Activated CD8-positive, alpha-beta memory T cell treated with anti-CD3 and anti-CD28 coated beads, Interleukin-2, amount 50 U/mL, for 48 hours (primary cell): ENCODE results near the gene OOSP4B.
"Not testable (repeated sequence)": the region's sequence is repeated elsewhere in the genome, so short reads cannot be mapped to it uniquely, and the experiment has no call there.

Experiments used
- DNase-seq: peaks from one replicate; pipeline ENCODE4 v3.0.0-alpha.2; 2020

Gene OOSP4B

DNA sequence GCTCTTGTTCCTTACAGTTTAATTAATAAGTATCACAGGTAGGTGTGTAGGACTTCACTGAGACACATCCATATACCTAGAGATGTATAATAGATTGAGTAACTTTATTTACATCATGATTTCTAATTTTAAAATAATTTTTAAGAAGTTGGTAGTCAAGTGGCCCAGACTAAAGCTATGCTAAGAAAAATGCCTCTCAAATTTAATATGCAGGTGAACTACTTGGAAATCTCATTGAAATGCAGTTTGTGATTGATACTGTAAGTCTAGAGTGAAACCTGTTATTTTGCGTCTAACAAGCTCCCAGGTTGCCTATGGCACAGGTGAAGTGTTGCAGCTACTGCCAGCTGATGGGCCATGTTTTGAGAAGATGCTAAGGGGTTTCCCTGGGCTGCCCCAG is at the start of gene OOSP4B:
Gene OOSP4B (plus strand): TSS at position 301 of the 400 bp plus-strand sequence.
- no peak for DNase-seq

DNA sequence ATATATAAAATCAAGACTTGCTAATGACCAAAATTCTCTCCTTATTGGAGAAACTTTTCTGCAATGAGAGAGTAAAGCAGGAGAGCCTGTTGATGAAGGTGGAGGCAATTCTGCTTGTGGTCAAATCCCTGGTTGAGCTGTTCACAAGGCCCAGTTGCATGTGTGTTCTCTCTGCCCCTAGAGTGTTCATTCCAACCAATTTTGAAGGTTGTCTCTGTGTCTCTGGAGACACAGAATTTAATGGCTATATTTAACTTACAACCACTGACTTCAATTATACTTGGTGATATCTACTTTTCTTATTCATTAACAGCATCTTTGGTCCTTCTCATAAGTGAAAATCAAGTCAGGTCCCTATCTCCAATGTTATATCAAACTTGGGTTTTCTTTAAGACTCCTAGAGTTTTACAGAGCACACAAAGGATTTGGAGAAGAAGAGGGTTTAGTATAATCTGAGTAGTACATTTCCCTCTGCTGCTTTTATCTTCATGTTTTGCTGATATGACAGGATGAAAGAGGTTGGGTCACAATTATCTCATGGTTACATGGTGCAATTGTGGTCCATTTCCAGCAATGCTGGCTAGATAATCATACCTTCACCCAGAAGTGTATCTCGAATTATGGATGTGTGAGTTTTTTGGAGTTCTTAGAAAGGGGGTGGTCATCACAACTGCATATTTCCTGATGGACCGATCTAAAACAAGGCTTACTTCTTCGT is 49.1 kb upstream of the OOSP4B start:
- DNase-seq: no peak

DNA sequence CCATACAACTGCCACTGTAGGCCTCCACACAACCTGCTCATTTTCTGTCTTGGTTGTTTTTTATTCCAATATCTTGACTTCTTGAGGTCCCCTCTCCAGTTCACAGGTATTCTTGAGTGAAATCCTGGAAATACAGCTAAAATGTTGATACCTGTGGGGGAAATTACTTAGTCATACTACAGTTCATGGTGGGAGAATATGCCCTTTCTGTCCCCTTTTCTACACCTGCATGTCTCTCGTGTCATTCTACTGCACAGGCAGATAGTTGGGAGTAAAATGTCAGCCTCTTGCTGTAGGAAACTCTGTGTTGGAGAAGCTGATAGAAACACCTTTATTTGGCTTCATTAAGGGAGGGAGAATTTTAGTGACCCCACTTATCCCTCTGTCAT is 48.6 kb upstream of the OOSP4B start:
- DNase-seq: no peak

DNA sequence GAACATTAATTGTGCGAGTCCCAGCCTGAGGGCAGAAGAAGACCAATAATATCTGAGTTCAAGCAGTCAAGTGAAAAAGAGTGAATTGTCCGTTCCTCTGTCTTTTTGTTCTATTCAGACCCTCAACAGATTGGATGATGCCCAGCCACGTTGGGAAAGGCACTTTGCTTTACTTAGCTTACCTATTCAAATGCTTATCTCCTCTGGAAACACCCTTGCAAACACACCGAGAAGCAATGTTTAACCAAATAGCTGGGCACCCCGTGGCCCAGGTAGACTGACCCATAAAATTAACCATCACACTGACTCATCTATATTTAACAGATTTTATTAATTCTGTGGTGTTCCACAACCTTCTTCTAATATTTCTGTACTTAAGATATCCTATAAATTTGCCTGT is 43.9 kb upstream of the OOSP4B start:
- no peak for DNase-seq

DNA sequence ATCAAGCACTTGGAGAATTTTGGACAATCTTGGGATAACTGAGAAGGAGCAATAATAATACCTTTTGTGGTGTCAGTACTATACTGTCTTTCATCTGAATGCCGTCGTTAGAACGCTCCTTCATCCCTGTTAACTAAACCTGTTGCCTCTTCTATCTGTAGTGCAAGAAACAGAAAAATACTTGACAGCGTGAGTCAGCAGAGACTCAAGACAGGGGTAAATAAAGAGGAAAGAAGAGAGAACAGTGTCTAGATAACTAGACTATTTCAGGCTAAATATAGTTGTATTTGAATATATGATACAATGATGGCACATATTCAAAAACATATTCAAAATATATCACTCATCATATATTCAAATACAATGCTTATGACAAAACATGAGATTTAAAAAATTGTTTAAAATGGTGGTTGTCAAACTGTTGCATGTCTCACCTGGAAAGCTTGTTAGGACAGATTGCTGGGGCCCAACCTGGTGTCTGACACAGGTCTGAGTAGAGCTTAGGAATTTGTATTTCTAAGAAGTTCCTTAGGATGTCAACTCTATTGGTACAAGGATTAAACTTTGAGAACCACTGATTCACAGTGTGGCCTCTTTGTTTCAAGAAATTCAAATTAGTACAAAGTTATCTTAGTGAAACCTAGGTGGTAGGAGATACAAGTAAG is 35.7 kb upstream of the OOSP4B start:
- DNase-seq: no peak

DNA sequence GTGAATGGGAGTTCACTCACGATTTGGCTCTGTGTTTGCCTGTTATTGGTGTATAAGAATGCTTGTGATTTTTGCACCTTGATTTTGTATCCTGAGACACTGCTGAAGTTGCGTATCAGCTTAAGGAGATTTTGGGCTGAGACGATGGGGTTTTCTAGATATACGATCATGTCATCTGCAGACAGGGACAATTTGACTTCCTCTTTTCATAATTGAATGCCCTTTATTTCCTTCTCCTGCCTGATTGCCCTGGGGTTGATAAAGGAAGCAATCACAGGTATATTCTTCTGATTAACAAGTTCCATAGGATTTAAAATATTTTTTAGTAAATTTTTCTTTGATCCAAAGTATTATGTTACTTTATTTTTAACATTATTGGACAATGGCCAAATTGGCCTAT is 34.9 kb upstream of the OOSP4B start:
- not testable (repeated sequence) for DNase-seq

DNA sequence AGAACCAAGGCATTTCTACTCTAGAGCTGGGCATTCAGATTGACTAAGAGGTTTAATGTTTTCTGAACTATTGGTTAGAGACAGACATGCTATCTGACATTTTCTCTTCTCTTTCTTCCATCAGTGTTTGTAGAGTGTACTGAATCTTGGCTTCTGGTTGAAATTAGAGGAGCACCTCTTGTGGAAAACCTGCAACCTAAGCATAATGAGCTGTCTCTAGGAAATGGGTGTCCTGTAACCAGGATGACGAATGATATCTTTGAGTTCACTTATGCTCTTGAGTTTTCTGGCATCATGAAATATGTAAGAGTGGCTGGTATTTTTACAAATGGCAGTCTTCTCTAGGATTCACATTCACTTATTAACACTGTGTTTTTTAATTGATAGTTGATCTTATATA is 33.8 kb upstream of the OOSP4B start:
- no peak for DNase-seq

DNA sequence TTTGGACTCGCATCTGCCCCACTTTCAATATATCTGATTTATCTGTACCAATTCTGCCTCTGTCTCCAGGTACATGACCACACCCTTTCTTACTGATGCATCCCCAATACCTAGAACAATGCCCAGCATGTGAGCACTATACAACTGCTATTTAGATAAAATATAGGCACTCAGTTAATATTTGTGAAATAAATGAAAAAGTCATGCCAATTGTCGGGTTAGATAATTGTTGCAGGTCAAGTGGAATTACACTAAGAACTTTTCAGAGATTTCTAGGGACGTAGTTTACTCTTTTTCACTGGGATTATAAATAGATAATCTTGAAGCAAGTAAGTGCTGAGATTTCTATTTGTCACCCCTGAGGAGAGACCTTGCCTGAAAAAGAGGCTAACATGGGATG is 32.6 kb upstream of the OOSP4B start:
- no peak for DNase-seq

DNA sequence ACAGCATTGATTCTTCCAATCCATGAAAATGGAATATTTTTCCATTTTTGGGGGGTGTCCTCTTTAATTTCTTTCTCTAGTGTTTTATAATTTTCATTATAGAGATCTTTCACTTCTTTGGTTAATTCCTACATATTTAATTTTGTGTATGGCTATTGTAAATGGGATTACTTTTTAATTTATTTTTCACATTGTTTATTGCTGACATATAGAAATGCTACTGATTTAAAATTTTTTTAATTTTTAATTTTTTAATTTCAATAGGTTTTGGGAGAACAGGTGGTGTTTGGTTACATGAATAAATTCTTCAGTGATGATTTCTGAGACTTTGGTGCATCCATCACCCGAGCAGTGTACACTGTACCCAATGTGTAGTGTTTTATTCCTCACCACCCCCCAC is 26.6 kb upstream of the OOSP4B start:
- DNase-seq: no peak

DNA sequence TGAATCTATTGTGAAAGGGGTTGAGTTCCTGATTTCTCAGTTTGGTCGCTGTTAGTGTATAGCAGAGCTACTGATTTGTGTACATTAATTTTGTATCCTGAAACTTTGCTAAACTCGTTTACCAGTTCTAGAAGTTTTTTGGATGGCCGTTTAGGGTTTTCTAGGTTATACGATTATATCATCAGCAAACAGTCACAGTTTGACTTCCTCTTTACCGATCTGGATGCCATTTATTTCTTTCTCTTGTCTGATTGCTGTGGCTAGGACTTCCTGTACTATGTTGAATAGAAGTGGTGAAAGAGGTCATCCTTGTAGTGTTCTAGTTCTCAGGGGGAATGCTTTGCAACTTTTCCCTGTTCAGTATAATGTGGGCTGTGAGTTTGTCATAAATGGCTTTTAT is 24.6 kb upstream of the OOSP4B start:
- DNase-seq: no peak

DNA sequence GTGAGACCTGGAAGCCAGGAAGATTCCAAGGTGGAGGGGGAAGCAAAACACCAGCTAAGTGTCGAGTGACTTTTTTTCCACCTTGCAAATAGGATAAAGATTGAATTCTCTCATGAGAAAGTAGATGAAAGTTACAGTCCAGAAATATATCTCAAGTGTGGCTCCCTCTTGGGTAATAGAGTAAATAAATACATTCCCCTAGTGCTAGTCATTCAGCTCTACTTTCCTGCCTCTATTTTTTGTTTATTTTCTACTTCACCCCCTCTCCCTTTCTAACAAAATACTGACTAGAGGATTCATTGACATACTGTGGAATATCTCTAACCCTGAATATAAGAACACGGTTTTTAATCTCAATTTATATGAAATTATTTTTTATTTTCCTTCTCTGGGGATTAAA is 19.2 kb upstream of the OOSP4B start:
- DNase-seq: no peak

DNA sequence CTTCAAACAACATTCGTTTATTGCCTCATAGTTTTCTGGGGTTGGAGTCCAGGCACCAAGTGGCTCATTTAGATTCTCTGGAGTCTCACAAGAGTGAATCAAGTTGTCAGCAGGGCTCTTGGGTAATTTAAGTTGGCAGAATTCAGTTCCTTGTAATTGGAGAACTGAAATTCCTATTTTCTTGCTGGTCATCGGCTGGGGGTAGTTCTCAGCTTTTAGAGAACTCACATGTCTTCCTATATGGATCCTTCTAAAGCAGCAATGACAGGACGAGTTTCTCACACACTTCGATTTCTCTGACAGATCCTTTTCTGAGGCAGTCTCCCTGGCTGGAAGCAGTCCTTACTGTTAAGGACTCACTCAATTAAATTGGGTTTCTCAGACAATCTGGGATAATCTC is 17.3 kb upstream of the OOSP4B start:
- no peak for DNase-seq

DNA sequence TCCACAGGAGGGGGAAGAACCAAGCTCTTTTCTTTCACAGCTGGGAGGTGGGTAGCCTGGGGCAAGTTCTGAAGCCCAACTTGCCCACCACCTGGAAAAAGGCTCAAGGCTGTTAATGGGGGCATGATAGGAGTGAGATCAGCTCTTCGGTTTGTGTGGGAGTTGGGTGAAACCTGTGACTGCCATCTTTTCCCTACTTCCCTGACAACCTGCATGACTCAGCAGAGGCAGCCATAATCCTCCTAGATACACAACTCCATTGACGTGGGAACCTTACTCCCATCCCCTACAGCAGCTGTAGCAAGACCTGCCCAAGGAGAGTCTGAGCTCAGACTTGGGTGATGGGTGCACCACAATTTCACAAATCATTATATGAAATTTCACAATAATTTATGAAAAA is 13.3 kb upstream of the OOSP4B start:
- no peak for DNase-seq

DNA sequence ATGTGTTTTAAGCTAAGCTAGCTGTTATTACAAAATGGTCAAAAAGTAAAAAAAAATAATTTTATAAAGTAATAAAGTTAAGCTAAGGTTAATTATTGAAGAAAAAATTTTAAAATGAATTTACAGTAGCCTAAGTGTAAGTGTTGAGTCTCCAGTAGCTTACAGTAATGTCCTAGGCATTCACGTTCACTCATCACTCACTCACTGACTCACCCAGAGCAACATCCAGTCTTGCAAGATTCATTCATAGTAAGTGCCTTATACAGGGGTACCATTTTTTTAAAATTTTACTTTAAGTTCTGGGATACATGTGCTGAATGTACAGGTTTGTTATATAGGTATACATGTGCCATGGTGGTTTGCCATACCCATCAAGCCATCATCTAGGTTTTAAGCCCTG is 11.6 kb upstream of the OOSP4B start:
- DNase-seq: no peak

DNA sequence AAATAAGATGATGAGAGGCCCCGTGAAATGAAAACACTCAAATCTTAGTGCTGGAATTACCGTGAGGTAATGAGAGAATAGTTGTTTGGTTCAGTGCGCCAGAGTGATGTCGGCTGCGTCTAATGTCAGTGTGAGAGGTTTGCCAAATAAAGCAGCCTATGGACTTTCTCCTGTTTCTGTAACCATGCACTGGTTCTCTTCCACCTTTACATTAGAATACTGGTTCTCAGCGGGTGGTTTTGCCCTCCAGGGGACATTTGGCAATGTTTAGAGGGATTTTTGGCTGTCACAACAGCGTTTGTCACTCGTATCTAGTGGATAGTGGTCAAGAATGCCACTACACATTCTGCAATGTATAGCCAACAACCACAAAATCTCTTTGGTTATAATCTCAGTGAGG is 1.1 kb downstream of the OOSP4B start:
- DNase-seq: no peak

DNA sequence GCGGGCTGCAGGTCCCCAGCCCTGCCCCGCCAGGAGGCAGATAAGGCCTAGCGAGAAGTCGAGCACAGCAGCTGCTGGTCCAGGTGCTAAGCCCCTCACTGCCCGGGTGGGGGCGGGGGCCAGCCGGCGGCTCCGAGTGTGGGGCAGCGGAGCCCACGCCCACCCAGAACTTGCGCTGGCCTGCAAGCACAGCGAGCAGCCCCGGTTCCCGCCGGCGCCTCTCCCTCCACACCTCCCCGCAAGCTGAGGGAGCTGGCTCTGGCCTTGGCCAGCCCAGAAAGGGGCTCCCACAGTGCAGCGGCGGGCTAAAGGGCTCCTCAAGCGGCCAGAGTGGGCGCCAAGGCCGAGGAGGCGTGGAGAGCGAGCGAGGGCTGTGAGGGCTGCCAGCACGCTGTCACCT is 3.4 kb downstream of the OOSP4B start:
- not testable (repeated sequence) for DNase-seq

DNA sequence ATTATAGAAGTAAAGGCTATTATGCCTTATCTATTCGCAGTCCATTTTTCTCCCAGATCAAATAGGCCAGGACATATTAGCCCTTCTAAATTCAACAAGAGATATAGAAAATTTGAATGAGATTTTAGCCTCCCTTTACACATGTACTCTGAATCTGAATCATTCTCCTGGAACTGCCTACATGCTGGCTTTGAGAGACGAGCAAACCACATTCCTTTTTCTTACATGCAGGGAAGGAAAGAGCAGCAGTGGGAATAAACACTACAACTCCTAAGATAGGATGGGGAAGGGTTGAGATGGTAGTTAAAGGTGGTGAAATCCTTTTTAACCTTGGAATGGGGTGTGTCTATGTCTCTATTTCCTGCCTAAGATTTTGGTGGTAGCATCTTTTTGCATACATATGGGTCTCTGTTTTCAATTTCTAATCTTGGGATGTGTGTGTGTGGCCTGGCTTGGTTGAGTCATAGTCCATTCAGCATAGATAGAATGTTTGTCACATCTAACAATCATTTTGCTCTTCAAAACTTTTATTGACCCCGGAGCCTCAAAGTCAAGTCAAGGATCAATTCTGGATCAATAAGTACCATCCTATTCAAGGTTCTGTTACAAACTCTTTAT is 12.1 kb downstream of the OOSP4B start:
- no peak for DNase-seq

DNA sequence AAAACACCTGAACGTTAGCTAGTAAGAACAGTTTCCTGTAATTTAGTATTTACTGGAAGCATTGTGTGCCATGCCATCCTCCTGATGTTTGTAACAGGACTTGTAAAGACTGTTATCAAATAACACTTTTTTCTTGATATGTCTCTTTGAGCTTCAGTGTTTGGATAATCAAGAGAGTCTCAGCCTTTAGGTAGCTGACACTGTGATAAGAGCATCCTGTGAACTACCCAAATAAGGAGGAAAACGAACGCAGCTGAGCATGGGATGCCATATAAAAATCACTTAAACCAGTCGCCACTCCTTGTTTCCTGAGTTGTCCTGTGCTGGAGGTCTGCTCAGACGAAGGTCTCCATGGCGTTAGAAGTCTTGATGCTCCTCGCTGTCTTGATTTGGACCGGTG is 23.1 kb downstream of the OOSP4B start, which contains the start of gene OOSP2:
Gene OOSP2 (plus strand): TSS at position 301 of the 400 bp plus-strand sequence. CDS start 51 bp downstream, at position 352.
- no peak for DNase-seq

DNA sequence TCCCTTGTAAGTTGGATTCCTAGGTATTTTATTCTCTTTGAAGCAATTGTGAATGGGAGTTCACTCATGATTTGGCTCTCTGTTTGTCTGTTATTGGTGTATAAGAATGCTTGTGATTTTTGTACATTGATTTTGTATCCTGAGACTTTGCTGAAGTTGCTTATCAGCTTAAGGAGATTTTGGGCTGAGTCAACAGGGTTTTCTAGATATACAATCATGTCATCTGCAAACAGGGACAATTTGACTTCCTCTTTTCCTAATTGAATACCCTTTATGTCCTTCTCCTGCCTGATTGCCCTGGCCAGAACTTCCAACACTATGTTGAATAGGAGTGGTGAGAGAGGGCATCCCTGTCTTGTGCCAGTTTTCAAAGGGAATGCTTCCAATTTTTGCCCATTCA is 33.4 kb downstream of the OOSP4B start:
- DNase-seq: not testable (repeated sequence)

DNA sequence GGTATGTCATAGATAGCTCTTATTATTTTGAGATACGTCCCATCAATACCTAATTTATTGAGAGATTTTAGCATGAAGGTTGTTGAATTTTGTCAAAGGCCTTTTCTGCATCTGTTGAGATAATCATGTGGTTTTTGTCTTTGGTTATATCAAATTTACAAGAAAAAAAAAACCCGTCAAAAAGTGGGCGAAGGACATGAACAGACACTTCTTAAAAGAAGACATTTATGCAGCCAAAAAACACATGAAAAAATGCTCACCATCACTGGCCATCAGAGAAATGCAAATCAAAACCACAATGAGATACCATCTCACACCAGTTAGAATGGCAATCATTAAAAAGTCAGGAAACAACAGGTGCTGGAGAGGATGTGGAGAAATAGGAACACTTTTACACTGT is 33.9 kb downstream of the OOSP4B start:
- DNase-seq: not testable (repeated sequence)

DNA sequence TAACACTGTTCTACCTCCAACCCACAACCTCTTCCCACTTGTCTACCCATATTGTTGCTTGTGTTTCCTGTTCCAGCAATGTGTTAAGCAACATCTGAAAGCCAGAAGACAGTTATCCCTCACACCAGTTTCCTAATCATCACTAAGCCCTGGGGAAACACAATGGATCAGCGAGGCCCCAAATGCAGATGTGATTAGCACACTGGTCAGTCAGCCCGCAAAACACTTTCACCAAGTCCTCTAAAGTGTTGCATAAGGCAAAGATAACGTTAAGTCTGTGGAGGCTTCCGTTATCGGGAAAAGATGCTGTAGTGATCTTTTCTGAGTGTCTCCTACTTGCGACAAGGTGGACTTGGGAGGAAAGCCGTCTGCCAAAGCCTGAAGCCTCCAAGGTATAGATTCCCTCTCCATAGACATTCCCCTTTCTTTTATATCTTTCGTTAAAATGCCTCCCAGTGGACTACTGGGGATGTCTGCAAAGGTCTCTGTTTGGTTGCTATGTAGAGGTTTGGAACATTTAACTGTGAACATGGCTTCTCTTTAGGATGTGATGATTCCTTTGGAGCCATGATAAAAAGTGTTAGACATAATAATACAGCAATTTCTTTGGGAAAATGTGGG is 39.5 kb downstream of the OOSP4B start, which contains the start of gene MS4A3:
Gene MS4A3 (plus strand): TSS at position 317 of the 621 bp plus-strand sequence. CDS start 4,496 bp downstream, outside the sequence.
- DNase-seq: no peak

DNA sequence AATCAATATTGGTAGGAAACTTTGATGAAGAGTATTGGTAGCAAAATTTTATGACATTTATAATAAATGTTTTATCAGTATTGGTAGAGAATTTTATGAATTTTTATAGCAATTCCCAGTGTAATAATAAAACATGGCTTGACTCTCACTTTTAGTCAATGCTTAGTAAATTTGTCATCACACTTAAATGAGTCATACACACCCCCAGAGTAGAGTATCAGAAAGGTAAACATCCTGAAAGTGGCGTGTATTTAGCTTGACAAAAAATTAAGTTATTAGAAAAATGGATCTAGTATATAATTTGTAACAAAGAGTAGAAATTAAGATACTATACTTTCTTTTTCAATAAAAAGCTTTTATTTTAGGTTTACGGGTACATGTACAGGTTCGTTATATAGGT is 42.1 kb downstream of the OOSP4B start:
- no peak for DNase-seq

DNA sequence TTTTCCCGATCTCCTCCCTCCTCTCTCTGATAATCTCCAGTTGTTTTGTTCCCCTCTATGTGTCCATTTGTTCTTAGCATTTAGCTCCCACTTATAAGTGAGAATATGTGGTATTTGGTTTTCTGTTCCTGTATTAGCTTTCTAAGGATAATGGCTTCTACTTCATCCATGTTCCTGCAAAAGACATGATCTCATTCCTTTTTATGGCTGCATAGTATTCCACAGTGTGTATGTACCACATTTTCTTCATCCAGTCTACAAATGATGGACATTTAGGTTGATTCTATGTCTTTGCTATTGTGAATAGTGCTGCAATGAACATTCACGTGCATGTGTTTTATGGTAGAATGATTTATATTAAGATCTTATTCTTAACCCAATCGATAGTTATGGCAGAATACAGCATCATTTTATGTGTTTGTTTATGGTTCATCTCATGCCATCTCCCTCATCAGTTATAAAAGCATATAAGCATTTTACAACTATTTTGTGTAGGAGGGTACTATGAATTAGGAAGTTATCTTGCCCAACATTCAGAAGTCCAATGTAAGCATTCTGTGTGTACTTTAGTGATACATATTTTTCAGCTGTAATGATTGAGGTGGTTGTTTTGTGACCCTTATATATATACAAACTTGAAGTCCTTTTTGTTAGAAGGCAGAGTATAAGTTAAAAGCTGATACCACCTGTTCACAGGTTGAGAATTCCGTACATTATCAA is 42.7 kb downstream of the OOSP4B start:
- DNase-seq: no peak
